ENCODE data around the gene HSPA6.
"Not testable (repeated sequence)": the region's sequence is repeated elsewhere in the genome, so short reads cannot be mapped to it uniquely, and the experiment has no call there.

DNA sequence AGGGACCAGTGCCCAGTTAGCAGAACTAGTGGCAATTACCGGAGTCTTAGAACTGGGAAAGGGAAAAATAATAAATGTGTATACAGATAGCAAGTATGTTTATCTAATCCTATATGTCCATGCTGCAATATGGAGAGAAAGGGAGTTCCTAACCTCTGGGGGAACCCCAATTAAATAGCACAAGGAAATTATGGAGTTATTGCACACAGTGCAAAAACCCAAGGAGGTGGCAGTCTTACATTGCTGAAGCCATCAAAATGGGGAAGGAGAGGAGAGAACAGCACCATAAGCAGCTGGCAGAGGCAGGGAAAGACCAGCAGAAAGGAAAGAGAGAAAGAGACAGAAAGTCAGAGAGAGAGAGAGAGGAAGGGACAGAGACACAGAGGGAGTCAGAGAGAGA, 46.6 kb upstream of the HSPA6 start:
- TF ChIP-seq CTCF, EZH2, EZH2phosphoT487 (IDR thresholded peaks at IDR 0.05): not testable (repeated sequence)
